AG09309 (cell line): ENCODE results near the gene COPS4.
"Not testable (repeated sequence)": the region's sequence is repeated elsewhere in the genome, so short reads cannot be mapped to it uniquely, and the experiment has no call there.

Experiments
- DNase-seq: peaks from one replicate; pipeline ENCODE4 v3.0.0-alpha.2; 2010; ENCODE audit warnings: low read depth
- H3K4me3 ChIP-seq: 2 replicates; pipeline ENCODE4 v1.5.1; 2011; ENCODE audit warnings: mild to moderate bottlenecking, low read depth, low read length, moderate library complexity; ENCODE audit not compliant: control insufficient read depth
- TF ChIP-seq, protein P1 (sequence below): IDR thresholded peaks from 2 replicates; pipeline ENCODE4 v1.5.1; 2011; ENCODE audit warnings: mild to moderate bottlenecking, low read depth, low read length, inconsistent platforms; ENCODE audit not compliant: insufficient read depth, control insufficient read depth; ENCODE audit errors: missing control alignments

COPS4 gene

DNA sequence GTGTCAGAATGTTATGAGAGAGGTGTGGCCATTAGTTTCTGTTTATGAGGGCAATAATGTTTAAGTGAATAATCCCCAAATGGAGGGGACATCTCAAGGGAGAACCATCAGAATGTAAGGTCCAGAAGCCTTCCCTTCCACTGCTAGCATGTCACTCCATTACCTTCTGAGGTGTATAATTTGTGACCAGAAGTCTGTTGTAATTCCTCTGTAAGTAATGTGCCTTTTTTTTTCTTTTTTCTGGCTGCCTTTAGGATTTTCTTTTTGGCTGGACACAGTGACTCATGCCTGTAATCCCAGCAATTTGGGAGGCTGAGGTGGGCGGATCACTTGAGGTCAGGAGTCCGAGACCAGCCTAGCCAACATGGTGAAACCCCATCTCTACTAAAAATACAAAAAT is 10.8 kb upstream of the COPS4 start:
- DNase-seq, result no peak
- H3K4me3 ChIP-seq, result no peak overlapping the region
- TF ChIP-seq, protein P1, sequence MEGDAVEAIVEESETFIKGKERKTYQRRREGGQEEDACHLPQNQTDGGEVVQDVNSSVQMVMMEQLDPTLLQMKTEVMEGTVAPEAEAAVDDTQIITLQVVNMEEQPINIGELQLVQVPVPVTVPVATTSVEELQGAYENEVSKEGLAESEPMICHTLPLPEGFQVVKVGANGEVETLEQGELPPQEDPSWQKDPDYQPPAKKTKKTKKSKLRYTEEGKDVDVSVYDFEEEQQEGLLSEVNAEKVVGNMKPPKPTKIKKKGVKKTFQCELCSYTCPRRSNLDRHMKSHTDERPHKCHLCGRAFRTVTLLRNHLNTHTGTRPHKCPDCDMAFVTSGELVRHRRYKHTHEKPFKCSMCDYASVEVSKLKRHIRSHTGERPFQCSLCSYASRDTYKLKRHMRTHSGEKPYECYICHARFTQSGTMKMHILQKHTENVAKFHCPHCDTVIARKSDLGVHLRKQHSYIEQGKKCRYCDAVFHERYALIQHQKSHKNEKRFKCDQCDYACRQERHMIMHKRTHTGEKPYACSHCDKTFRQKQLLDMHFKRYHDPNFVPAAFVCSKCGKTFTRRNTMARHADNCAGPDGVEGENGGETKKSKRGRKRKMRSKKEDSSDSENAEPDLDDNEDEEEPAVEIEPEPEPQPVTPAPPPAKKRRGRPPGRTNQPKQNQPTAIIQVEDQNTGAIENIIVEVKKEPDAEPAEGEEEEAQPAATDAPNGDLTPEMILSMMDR, result no peak

DNA sequence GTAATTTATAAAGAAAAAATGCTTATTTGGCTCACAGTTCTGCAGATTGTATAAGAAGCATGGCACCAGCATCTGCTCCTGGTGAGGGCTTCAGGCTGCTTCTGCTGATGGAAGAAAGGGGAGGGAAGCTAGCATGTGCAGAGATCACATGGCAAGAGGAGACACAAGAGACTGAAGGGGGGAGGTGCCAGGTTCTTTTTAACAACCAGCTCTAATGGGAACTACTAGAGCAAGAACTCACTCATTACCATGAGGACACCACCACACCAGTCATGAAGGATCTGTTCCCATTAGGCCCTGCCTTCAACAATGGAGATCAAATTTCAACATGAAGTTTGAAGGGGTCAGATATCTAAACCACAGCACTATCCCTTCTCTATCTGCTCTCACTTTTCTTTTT is 9.4 kb upstream of the COPS4 start:
- no peak overlapping the region for H3K4me3 ChIP-seq
- no peak for DNase-seq
- TF ChIP-seq, protein P1, result no peak

DNA sequence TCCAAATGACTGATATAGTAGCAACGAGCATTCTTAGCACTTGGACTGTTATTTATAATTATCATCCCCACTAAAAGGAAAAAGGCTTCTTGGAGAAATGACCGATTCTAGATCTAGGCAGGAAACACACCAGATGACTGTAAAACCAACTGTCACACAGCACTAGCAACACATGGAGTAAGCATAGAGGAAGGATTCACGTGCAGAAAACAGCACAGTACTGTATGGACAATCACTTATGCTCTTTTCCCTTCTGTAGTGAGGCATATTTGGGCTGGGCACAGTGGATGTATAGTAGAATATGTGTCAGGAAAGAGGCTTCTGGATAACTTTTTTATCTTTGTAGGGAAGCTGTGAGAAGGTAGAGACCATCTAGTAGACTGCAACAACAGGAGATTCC is 6.0 kb upstream of the COPS4 start:
- DNase-seq, result no peak
- TF ChIP-seq, protein P1, result no peak
- no peak overlapping the region for H3K4me3 ChIP-seq

DNA sequence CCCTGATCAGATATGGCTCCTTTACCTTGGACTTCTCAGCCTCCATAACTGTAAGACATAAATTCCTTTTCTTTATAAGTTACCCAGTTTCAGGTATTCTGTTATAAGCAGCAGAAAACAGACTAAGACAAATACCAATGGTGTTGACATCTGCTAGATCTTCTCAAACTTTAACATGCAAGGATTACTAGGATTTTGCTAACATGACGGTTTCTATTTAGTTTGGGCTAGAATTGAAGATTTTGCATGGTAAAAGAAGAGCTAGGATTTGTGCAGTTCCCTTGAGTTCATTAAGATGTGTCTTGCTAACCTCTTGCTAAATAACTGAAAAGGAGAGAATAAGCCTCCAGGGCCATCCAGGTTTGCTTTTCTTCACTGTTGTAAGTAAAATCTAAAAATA is 5.3 kb upstream of the COPS4 start:
- DNase-seq, result no peak
- TF ChIP-seq, protein P1, result no peak
- no peak overlapping the region for H3K4me3 ChIP-seq

DNA sequence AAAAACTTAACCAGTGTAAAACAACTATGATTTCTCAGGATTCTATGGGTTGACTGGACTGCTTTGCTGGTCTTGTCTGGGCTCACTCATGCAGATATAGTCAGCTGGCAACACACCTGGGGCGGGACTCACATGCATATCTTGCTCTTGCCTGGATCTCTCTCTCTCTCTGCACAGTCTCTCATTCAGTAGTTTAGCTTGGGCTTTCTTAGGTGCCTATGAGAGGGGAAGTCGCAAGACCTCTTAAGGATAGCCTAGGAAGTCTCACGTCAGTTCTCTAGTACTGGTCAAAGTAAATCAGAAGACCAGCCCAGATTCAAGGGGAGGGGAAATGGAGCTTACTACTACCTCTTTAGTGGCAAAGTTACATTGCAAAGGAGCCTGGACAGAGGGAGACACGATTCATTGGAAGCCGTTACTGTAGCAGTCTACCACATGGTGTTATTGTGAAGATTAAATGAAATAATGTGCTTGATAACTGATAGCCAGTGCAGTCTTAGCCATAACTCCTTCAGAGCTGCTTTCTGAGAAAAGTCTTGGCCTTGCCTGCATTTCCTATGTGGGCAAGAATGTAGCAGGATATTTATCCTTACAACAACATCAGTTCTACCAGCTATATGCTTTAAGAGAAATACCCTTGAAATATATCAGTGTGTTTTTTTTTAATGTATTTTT is 2.1 kb downstream of the COPS4 start:
- no peak overlapping the region for H3K4me3 ChIP-seq
- TF ChIP-seq, protein P1, result no peak
- DNase-seq, result no peak

DNA sequence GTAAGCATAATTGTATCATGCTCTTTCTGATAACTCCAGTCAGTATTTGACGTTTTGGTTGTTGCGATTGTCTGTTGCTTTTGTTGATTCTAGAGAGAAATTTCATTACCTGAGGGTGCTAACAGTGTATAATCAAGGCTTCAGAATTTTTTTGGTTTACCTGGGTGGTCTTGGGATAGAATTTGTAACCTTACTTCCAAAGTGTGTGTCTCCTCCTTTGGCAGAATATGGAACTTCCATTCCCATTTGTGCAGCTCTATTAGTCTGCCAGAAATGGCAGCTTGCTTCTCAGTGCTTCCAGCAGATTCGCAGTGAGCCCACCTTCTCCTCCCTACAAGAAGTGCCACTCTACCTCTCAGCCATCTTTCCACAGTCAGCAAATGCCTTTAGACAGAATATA is 5.3 kb downstream of the COPS4 start:
- TF ChIP-seq, protein P1, result no peak
- no peak for DNase-seq
- H3K4me3 ChIP-seq, result no peak overlapping the region

DNA sequence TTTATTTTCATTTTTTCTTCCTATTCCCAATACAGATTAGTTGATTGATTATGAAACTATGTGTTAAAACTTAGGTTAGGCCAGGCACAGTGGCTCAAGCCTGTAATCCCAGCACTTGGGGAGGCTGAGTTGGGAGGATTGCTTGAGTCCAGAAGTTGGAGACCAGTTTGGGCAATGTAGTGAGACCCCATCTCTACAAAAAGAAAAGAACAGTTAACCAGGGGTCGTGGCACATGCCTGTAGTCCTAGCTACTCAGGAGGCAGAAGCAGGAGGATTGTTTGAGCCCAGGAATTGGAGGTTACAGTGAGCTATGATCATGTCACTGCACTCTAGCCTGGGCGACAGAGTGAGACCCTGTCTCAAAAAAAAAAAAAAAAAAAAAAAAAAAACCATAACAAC is 8.2 kb downstream of the COPS4 start:
- not testable (repeated sequence) for H3K4me3 ChIP-seq, DNase-seq
